IMR-90 (cell line): Measurements from ENCODE around the gene STPG1. TPM values are rescaled to one million over a fixed set of nuclear protein-coding genes. Genes with fewer than 3 reads are reported as not detected.

Experiments used
- polyA plus RNA-seq, 3 experiments: library from polyadenylated mRNA; depleted of rRNA; stranded (reverse); fragments of >200 nt; gene quantifications; 2 replicates each; pipeline ENCODE4 v1.2.3, GENCODE V29; 2012; ENCODE audit warnings: low replicate concordance in 1 of 3
- total RNA-seq: library from RNA; depleted of rRNA; stranded (reverse); fragments of >200 nt; gene quantifications from 2 replicates; pipeline ENCODE4 v1.2.3, GENCODE V29; 2012; rRNA removed

Gene STPG1
- total and polyA plus RNA-seq, 2 of the 4 experiments (the other 2 are of a cell fraction), result 3.0 to 6.5 TPM

Other genes starting within 250 kb of the STPG1 start
- gene IFNLR1, start 226.5 kb downstream of the STPG1 start, total RNA-seq, result not detected in 2 replicates
- not detected in 2 replicates for gene IFNLR1, start 226.5 kb downstream of the STPG1 start, polyA plus RNA-seq (2012; rRNA removed)
- gene GRHL3, start 94.4 kb downstream of the STPG1 start, total RNA-seq, result not detected in 2 replicates
- not detected in 2 replicates for gene GRHL3, start 94.4 kb downstream of the STPG1 start, polyA plus RNA-seq (2012; rRNA removed)
- gene NIPAL3, start 2.0 kb upstream of the STPG1 start, total RNA-seq, result 95.3 and 123 TPM in 2 replicates
- gene NIPAL3, start 2.0 kb upstream of the STPG1 start, polyA plus RNA-seq (2012; rRNA removed), result 49.0 and 55.0 TPM in 2 replicates
- 5.9 and 8.6 TPM in 2 replicates for gene RCAN3, start 89.1 kb upstream of the STPG1 start, total RNA-seq
- 4.0 and 4.2 TPM in 2 replicates for gene RCAN3, start 89.1 kb upstream of the STPG1 start, polyA plus RNA-seq (2012; rRNA removed)
- not detected in 2 replicates for gene NCMAP, start 142.3 kb upstream of the STPG1 start, total RNA-seq
- not detected in 2 replicates for gene NCMAP, start 142.3 kb upstream of the STPG1 start, polyA plus RNA-seq (2012; rRNA removed)
- gene SRRM1, start 229.5 kb upstream of the STPG1 start, total RNA-seq, result 13.6 and 24.2 TPM in 2 replicates
- 82.7 and 94.1 TPM in 2 replicates for gene SRRM1, start 229.5 kb upstream of the STPG1 start, polyA plus RNA-seq (2012; rRNA removed)